ENCODE data around the gene RPS15A.
A peak's percentile ranks its signal among the peaks of the same experiment; 100 is the strongest.
"Not testable (repeated sequence)": the region's sequence is repeated elsewhere in the genome, so short reads cannot be mapped to it uniquely, and the experiment has no call there.

The RPS15A gene

GRCh38 chr16:18759598-18760520 is 30.3 kb downstream of the RPS15A start:
- H3K4me3 ChIP-seq; H3K4me1 ChIP-seq; intact Hi-C loops (cut with DNase I; ENCODE audit: low total_unique reads); H3K27me3 ChIP-seq; H3K27ac ChIP-seq; H3K36me3 ChIP-seq; H3K9me3 ChIP-seq: not testable (repeated sequence)
- peak; percentile 55 to 56 for TF ChIP-seq CTCF (IDR thresholded peaks at IDR 0.05)
- DNase-seq = peak in 1 of 2 donors; percentile 56

- H3K9me3 ChIP-seq; DNase-seq; H3K27me3 ChIP-seq; H3K4me3 ChIP-seq; intact Hi-C loops (cut with DNase I; ENCODE audit: low total_unique reads); H3K36me3 ChIP-seq; H3K27ac ChIP-seq; H3K4me1 ChIP-seq: not testable (repeated sequence)
Observed at GRCh38 chr16:18757960-18758660, 32.0 kb downstream of the RPS15A start.

GRCh38 chr16:18756639-18757038 is 33.5 kb downstream of the RPS15A start:
- H3K36me3 ChIP-seq; H3K9me3 ChIP-seq; H3K27me3 ChIP-seq; H3K4me1 ChIP-seq; H3K4me3 ChIP-seq; intact Hi-C loops (cut with DNase I; ENCODE audit: low total_unique reads); H3K27ac ChIP-seq; DNase-seq: not testable (repeated sequence)

- intact Hi-C loops (cut with DNase I; ENCODE audit: low total_unique reads); DNase-seq; H3K4me1 ChIP-seq; H3K4me3 ChIP-seq; H3K36me3 ChIP-seq; H3K9me3 ChIP-seq; H3K27me3 ChIP-seq; H3K27ac ChIP-seq: not testable (repeated sequence)
Observed at GRCh38 chr16:18742870-18743269, 47.3 kb downstream of the RPS15A start.

- H3K4me1 ChIP-seq; intact Hi-C loops (cut with DNase I; ENCODE audit: low total_unique reads); H3K27me3 ChIP-seq; H3K4me3 ChIP-seq; H3K36me3 ChIP-seq; H3K27ac ChIP-seq; H3K9me3 ChIP-seq; DNase-seq: not testable (repeated sequence)
Observed at GRCh38 chr16:18740027-18740426, 50.1 kb downstream of the RPS15A start.

GRCh38 chr16:18738768-18739167 is 51.4 kb downstream of the RPS15A start:
- intact Hi-C loops (cut with DNase I; ENCODE audit: low total_unique reads); H3K9me3 ChIP-seq; H3K27me3 ChIP-seq; H3K4me3 ChIP-seq; H3K36me3 ChIP-seq; H3K4me1 ChIP-seq; DNase-seq; H3K27ac ChIP-seq: not testable (repeated sequence)

- intact Hi-C loops (cut with DNase I; ENCODE audit: low total_unique reads) = not testable (repeated sequence)
Observed at GRCh38 chr16:18734279-18734678, 55.9 kb downstream of the RPS15A start.

More at GRCh38 chr16:18734279-18734678, 55.9 kb downstream of the RPS15A start:
- not testable (repeated sequence) for H3K4me1 ChIP-seq, H3K27me3 ChIP-seq, H3K4me3 ChIP-seq, H3K36me3 ChIP-seq, H3K9me3 ChIP-seq, DNase-seq, H3K27ac ChIP-seq
